Thyroid gland (tissue), 4 donors: ENCODE measurements around the gene ZFHX3.

Experiments
- POLR2A ChIP-seq, 2 donors: fragments of 450-650 bp; IDR thresholded peaks; one replicate each; pipeline ENCODE4 v1.6.1; 2017; ENCODE audit warnings: antibody characterized with exemption in 2 of 2, mild to moderate bottlenecking in 2 of 2, moderate library complexity in 1 of 2
- TF ChIP-seq, protein P1 (sequence below), 6 experiments: fragments of 200-600 bp in 3 of 6; fragments of 450-650 bp in 3 of 6; sonication (generic) in 3 of 6; IDR thresholded peaks; one replicate each; pipeline ENCODE4 v1.5.1; 2016 to 2019; ENCODE audit warnings: antibody characterized with exemption in 6 of 6, mild to moderate bottlenecking in 2 of 6, inconsistent platforms in 1 of 6, moderate library complexity in 1 of 6

DNA sequence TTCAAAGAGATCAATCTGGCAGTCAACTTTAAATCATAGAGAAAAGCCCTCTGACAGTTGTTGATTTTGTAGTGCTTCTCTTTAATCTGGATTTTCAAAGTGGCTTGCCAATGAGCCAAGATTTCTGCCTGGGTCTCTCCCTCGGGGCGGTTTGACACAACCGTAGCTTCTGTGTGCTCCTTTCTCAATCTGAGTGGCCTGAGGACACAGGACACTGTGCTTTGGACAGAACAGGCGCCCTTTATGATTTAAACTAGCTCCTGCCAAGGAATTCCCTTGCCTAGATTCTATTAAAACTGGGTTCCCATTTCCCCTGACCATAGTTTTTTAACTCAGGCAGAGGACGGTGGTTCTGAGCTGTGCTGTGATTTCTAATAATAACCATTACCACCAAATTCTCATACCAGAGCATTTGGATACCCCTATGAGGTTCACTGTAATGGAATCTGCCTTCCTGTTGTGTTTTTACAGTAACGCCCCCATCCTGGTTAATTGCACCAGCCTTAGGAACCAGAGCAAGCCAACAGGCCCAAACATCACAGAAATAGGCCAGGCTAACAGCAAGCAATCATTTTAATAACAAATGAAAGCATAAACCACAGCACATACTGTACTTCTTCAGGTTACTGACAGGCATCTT lies 4.0 kb downstream of the ZFHX3 start:
- TF ChIP-seq, protein P1, sequence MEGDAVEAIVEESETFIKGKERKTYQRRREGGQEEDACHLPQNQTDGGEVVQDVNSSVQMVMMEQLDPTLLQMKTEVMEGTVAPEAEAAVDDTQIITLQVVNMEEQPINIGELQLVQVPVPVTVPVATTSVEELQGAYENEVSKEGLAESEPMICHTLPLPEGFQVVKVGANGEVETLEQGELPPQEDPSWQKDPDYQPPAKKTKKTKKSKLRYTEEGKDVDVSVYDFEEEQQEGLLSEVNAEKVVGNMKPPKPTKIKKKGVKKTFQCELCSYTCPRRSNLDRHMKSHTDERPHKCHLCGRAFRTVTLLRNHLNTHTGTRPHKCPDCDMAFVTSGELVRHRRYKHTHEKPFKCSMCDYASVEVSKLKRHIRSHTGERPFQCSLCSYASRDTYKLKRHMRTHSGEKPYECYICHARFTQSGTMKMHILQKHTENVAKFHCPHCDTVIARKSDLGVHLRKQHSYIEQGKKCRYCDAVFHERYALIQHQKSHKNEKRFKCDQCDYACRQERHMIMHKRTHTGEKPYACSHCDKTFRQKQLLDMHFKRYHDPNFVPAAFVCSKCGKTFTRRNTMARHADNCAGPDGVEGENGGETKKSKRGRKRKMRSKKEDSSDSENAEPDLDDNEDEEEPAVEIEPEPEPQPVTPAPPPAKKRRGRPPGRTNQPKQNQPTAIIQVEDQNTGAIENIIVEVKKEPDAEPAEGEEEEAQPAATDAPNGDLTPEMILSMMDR (IDR thresholded peaks at IDR 0.05), result no peak
- TF ChIP-seq POLR2A (IDR thresholded peaks at IDR 0.05), result peak in 1 of 2 donors; percentile 2
